ENCODE results near the gene MKKS. TPM values are rescaled to one million over a fixed set of nuclear protein-coding genes. Genes with fewer than 3 reads are reported as not detected.

The MKKS gene
- total RNA-seq, 1 experiment from 2014 or later, result 4.2 TPM

GRCh38 chr20:10369723-10370090, 64.3 kb downstream of the MKKS start:
- peak; percentile 60 for DNase-seq (ENCODE audit: low spot score)

- no peak for DNase-seq (ENCODE audit: low spot score)
These were observed 65.3 kb downstream of the MKKS start for GRCh38 chr20:10368702-10369041.

- no peak for DNase-seq (ENCODE audit: low spot score)
These were observed 65.9 kb downstream of the MKKS start for GRCh38 chr20:10367943-10368701.

GRCh38 chr20:10367693-10367942, 66.4 kb downstream of the MKKS start:
- DNase-seq (ENCODE audit: low spot score), result no peak

- DNase-seq (ENCODE audit: low spot score), result no peak
These were observed 66.9 kb downstream of the MKKS start for GRCh38 chr20:10366898-10367692.

GRCh38 chr20:10362674-10363073, 71.3 kb downstream of the MKKS start:
- no peak for DNase-seq (ENCODE audit: low spot score)

GRCh38 chr20:10360878-10361277, 73.1 kb downstream of the MKKS start:
- DNase-seq (ENCODE audit: low spot score), result no peak

- DNase-seq (ENCODE audit: low spot score), result no peak
These were observed 74.4 kb downstream of the MKKS start for GRCh38 chr20:10359621-10360040.

- DNase-seq (ENCODE audit: low spot score), result no peak
These were observed 76.0 kb downstream of the MKKS start for GRCh38 chr20:10357974-10358373.

- DNase-seq (ENCODE audit: low spot score), result no peak
These were observed 76.8 kb downstream of the MKKS start for GRCh38 chr20:10357061-10357708.

GRCh38 chr20:10356628-10357027, 77.4 kb downstream of the MKKS start:
- no peak for DNase-seq (ENCODE audit: low spot score)

- no peak for DNase-seq (ENCODE audit: low spot score)
These were observed 80.8 kb downstream of the MKKS start for GRCh38 chr20:10352934-10353824.

Other genes starting within 250 kb of the MKKS start
- not detected in 2 replicates for gene SNAP25, start 215.4 kb downstream of the MKKS start, total RNA-seq (2014; rRNA removed; shearing (Covaris generic))
- gene SLX4IP, start 1.1 kb upstream of the MKKS start, total RNA-seq (2014; rRNA removed; shearing (Covaris generic)), result 1.4 TPM in 2 replicates
- 13.9 and 15.5 TPM in 2 replicates for gene JAG1, start 239.8 kb upstream of the MKKS start, total RNA-seq (2014; rRNA removed; shearing (Covaris generic))